Neural crest cell (in vitro differentiated cells): ENCODE measurements around the gene RNF150. TPM values are rescaled to one million over a fixed set of nuclear protein-coding genes. Genes with fewer than 3 reads are reported as not detected.
A peak's percentile ranks its signal among the peaks of the same experiment; 100 is the strongest.

Experiments
- DNase-seq: peaks from one replicate; pipeline ENCODE4 v3.0.0; 2021; ENCODE audit warnings: low read depth, mixed read lengths, low spot score
- H3K27ac Mint-ChIP-seq: one replicate; pipeline ENCODE4 v1.8.0; 2021; ENCODE audit warnings: mild to moderate bottlenecking, mixed read lengths; ENCODE audit not compliant: unreplicated experiment
- H3K27me3 Mint-ChIP-seq: 2 replicates; pipeline ENCODE4 v1.8.0; 2021; ENCODE audit warnings: low read depth, mild to moderate bottlenecking, mixed read lengths
- H3K36me3 Mint-ChIP-seq: 2 replicates; pipeline ENCODE4 v1.8.0; 2021; ENCODE audit warnings: low read depth, mild to moderate bottlenecking, mixed read lengths
- H3K4me1 Mint-ChIP-seq: 2 replicates; pipeline ENCODE4 v1.8.0; 2021; ENCODE audit warnings: mixed read lengths
- H3K4me3 Mint-ChIP-seq: one replicate; pipeline ENCODE4 v1.8.0; 2021; ENCODE audit warnings: mild to moderate bottlenecking, mixed read lengths
- H3K9me3 Mint-ChIP-seq: 2 replicates; pipeline ENCODE4 v1.8.0; 2021; ENCODE audit warnings: mixed read lengths
- total RNA-seq: library from RNA; stranded (reverse); gene quantifications from 2 replicates; pipeline ENCODE4 v1.2.1, GENCODE V29; 2021
- TF ChIP-seq, protein P1 (sequence below): fragments of 200-600 bp; sonication (generic); conservative IDR thresholded peaks from 2 replicates; pipeline ENCODE4 v1.5.0; 2021; ENCODE audit warnings: antibody characterized with exemption, mild to moderate bottlenecking

RNF150 gene
- total RNA-seq, 1 donor from 2014 or later, result 23.3 TPM

GRCh38 chr4:140994015-140994414 is 139.3 kb downstream of the RNF150 start:
- TF ChIP-seq, protein P1, sequence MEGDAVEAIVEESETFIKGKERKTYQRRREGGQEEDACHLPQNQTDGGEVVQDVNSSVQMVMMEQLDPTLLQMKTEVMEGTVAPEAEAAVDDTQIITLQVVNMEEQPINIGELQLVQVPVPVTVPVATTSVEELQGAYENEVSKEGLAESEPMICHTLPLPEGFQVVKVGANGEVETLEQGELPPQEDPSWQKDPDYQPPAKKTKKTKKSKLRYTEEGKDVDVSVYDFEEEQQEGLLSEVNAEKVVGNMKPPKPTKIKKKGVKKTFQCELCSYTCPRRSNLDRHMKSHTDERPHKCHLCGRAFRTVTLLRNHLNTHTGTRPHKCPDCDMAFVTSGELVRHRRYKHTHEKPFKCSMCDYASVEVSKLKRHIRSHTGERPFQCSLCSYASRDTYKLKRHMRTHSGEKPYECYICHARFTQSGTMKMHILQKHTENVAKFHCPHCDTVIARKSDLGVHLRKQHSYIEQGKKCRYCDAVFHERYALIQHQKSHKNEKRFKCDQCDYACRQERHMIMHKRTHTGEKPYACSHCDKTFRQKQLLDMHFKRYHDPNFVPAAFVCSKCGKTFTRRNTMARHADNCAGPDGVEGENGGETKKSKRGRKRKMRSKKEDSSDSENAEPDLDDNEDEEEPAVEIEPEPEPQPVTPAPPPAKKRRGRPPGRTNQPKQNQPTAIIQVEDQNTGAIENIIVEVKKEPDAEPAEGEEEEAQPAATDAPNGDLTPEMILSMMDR, result no peak
- peak overlapping the region; percentile 24 for H3K27ac Mint-ChIP-seq
- H3K9me3 Mint-ChIP-seq, result peaks cover 3% of the 10 kb centered on the region
- H3K4me1 Mint-ChIP-seq, result no peaks in the 10 kb centered on the region
- no peaks in the 10 kb centered on the region for H3K27me3 Mint-ChIP-seq
- H3K4me3 Mint-ChIP-seq, result no peak overlapping the region
- DNase-seq, result no peak
- peaks cover 6% of the 10 kb centered on the region for H3K36me3 Mint-ChIP-seq

DNA sequence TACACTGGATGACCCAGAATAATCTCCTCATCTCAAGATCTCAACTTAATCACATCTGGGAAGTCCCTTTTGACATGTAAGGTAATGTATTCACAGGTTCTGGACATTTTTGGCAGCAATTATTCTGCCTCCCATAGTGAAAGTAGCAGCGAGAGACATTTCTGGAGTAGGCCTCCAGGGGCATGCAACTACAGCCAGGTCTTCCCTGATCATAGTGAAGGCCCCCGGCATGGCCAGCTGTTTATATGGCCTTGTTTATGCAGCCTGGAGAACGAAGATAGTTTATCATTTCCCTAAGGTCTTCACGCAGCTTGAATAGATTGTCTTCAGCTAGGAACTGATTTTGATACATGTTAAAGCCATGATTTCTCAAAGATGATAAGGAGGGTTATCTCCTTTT is 139.9 kb downstream of the RNF150 start:
- TF ChIP-seq, protein P1, result no peak
- Mint-ChIP-seq H3K4me1 (no peaks in the 10 kb centered on the region), H3K9me3 (peaks cover 3% of the 10 kb centered on the region), H3K36me3 (peaks cover 6% of the 10 kb centered on the region), H3K27me3 (no peaks in the 10 kb centered on the region), H3K4me3 (no peak overlapping the region), H3K27ac (no peak overlapping the region)
- no peak for DNase-seq

- Mint-ChIP-seq H3K27me3 (no peaks in the 10 kb centered on the region), H3K4me3 (no peak overlapping the region), H3K36me3 (peaks cover 4% of the 10 kb centered on the region), H3K4me1 (no peaks in the 10 kb centered on the region), H3K9me3 (no peaks in the 10 kb centered on the region), H3K27ac (no peak overlapping the region)
- TF ChIP-seq, protein P1, result no peak
- DNase-seq, result no peak
These were observed 143.3 kb downstream of the RNF150 start for GRCh38 chr4:140989944-140990343.

DNA sequence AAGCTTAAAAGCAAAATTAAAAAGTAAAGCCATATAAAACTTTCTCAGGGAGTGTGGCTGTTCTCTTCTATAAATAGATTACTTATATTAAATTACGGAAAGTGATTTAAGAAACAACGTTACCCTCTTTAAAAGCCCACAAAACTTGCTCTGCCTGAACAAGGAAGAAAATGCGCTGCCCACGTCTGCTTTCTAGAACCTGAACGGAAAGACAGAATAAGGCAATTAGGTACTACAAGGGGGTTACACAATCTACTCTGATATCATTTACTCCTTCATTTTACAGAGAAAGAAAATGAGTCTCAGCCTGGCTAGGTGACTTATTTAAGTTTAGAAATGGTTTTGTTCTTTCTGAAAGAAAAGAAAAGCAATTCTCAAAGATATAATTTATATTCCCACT is 147.2 kb downstream of the RNF150 start:
- no peak overlapping the region for H3K4me3 Mint-ChIP-seq
- no peaks in the 10 kb centered on the region for H3K36me3 Mint-ChIP-seq
- H3K27ac Mint-ChIP-seq, result no peak overlapping the region
- H3K4me1 Mint-ChIP-seq, result no peaks in the 10 kb centered on the region
- TF ChIP-seq, protein P1, result no peak
- H3K9me3 Mint-ChIP-seq, result peaks cover 2% of the 10 kb centered on the region
- no peak for DNase-seq
- no peaks in the 10 kb centered on the region for H3K27me3 Mint-ChIP-seq

DNA sequence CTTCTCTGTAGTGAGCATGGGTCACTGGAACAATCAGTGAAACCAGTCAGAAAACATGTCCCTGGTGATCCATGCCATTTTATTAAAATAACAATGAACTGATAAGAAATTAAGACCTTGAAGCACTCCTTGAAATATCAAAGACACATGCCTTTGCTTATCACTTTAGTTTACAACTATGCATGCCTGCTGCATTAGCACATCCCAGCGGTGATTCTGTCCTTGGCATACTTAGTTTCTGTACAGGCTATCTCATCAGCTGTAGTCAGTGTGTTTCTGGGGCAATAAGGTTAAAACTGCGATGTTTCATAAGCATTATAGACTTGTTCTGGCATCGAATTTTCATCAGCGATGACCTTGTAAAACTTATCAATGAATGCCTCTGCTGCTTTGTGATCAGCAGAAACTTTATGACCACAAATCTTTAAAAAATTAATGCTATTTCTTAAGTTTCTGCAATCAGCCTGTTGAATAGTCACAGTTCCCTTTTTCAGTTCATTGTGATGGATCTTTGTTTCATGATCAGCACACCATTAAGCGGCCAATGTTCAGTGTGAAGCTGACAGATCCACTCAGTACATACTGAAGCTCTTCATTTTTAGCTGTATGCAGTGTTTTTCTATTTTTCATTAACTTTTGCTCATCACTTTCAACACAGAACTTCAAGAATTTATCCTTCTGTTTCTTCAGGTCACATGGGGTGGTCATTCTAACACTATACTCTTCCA is 150.5 kb downstream of the RNF150 start:
- no peaks in the 10 kb centered on the region for H3K36me3 Mint-ChIP-seq
- peaks cover 3% of the 10 kb centered on the region for H3K9me3 Mint-ChIP-seq
- no peak overlapping the region for H3K27ac Mint-ChIP-seq
- no peak overlapping the region for H3K4me3 Mint-ChIP-seq
- no peak for DNase-seq
- TF ChIP-seq, protein P1, result no peak
- no peaks in the 10 kb centered on the region for H3K4me1 Mint-ChIP-seq
- H3K27me3 Mint-ChIP-seq, result no peaks in the 10 kb centered on the region
